Stimulated activated CD4-positive, alpha-beta T cell treated with anti-CD3 and anti-CD28 coated beads, Interleukin-15, amount 100 ng/mL, for 24 hours (primary cell): ENCODE measurements around the gene SNX1.

Experiments
- DNase-seq: peaks from one replicate; pipeline ENCODE4 v3.0.0-alpha.2; 2020

SNX1 gene

DNA sequence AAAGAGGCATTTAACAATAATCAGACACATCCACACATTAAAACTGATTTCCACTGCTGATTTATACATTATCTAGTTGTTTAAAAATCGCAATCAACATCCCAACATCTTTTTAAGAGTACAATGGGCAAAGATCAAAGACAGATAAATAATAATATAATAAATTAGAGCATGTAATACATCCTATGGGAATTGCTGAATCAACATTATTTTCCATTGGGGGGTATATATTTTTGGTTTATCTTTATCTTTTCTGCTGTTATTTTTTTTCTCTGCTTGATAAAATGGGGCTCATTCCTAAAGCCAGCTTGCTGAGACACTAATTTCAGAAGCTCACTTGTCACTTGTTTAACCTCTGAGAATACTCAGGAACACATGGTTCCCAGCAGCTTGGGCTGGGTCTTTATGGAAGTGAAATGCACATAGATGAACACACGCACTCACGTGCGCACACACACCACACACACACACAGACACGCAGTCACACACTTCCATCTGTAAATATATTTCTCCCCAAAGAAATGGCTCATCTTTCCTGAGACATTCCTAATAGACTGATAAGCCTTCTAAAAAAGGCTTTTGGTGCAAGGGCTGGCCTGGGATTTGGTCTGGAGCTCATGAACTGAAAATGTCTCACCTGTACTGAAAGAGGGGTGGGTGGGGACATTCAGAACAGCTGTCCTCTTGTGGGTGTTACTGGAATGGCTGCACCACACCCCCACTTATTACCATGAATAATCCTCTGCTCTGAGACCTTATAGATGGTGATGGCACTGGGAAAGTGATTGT, 70.5 kb downstream of the SNX1 start:
- no peak for DNase-seq

DNA sequence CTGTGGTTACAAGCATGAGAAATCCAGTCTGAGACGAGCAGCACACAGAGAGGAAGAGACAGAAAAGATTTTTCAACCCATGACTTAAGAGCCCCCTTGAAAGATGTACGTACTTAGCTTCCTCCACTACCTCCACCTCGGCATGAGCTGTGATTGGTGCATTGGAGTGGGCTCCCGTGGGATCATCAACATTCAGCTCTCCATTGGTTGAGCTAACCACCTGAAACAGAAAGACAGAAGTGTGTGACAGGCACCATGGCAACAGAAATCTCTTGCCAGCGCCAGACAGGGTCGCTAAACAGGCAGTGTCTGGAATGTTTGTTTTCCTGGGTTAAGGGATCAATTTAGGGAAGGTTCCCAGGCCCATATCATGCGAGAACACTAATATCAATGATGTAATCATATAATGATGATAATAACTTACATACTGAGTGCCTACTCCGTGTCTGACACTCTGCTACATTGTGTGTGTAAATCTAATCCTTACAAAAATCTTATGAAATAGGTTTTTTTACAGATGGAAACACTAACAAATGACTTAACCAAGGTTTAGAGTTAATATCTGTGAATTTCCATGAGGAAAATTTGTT, 84.5 kb downstream of the SNX1 start:
- no peak for DNase-seq

DNA sequence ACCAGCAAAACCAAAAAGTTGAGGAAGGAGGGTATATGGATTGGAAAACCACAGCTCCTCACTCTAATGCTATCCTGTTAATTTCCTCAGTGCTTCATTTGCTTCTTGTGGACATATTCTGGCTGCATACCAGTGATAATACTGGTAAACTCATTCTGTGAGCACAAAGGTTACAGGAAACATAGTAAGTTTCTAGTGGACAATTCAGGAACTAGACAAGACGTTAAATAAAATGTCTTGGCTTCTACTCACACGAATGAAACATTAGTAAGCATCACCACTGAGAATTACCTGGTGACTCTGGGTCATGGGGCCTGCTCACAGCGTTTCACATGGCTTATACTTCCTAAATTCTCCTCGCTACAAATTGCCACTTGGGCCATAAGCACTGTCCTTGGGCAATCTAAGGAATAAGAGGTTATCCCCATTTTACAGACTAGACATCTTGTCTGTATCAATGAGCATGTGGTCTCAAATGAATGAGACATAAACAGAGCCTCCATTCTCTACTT, 87.1 kb downstream of the SNX1 start:
- no peak for DNase-seq

DNA sequence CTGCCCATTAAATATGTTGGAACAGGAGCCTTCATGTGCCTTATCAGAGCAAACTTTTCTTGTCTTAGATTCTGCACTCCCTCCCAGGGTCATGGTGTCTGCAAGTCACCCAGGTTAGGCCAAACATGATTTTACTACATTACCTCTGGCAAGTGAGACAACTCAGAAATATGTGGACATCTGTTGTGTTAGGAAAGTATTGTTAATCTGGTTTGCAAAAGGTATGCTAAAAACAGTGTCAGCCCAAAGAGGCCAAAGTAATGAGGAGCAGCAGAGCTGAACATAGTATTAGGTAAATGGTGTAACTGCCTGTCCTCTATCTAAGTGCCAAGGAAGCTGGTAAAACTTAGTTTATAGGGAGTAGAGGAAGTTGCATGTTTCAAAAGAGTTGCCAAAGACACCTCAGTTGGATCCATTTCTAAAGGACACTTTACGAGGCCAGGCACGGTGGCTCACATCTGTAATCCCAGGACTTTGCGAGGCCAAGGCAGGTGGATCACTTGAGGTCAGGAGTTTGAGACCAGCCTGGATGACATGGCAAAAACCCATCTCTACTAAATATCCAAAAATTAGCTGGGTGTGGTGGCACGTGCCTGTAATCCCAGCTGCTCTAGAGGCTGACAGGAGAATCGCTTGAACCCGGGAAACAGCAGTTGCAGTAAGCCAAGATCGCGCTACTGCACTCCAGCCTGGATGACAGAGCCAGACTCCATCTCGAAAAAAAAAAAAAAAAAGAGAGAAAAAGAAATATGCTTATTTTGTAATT, 89.5 kb downstream of the SNX1 start:
- DNase-seq: no peak

GRCh38 chr15:64187396-64188191, 91.8 kb downstream of the SNX1 start:
- no peak for DNase-seq
